ENCODE data around the gene OR10A6. TPM values are rescaled to one million over a fixed set of nuclear protein-coding genes. Genes with fewer than 3 reads are reported as not detected.

OR10A6 gene
- polyA plus RNA-seq, 2 of the 4 experiments (the other 2 are of a cell fraction): not detected

DNA sequence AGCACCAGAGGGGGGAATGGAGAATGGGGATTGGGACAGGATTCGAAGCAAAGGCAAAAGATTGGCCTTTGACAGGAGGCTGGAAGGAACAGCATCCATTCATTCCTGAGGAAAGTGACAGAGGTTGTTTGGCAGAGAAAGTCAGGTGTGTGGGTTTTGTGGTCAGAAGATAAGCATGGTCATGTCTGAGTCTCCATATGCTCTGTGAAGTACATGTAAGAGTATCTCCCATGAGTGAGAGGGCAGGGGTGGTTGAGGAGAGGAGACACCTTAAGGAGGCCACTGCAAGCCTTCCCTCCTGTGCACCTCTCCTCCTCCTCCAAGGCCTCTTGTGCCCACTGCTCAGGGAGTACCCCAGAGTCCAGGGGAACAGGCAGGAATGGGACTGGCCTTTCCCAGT is 36.0 kb upstream of the OR10A6 start:
- Histone ChIP-seq H3K4me3 (no peak overlapping the region), H3K9me3 (no peaks in the 10 kb centered on the region), H3K4me1 (no peaks in the 10 kb centered on the region), H3K4me2 (no peak overlapping the region), H3K27ac (no peak overlapping the region)
- no peak for ATAC-seq
- DNase-seq (ENCODE audit: low read depth in 1 of 2, low spot score in 1 of 2): no peak
- TF ChIP-seq TP53 (CRISPR knock-in tag; IDR thresholded peaks at IDR 0.05) (no peak), ESRRA (IDR thresholded peaks at IDR 0.05; ENCODE audit: borderline replicate concordance, low read length) (no peak), HMGXB4 (CRISPR knock-in tag; IDR thresholded peaks at IDR 0.05; ENCODE audit: borderline replicate concordance) (no peak), NFE2L2 (conservative IDR thresholded peaks at IDR 0.05; ENCODE audit: low read length) (no peak), RFX5 (IDR thresholded peaks at IDR 0.05) (no peak), USF2 (IDR thresholded peaks at IDR 0.05) (no peak), CEBPB (IDR thresholded peaks at IDR 0.05) (no peak), RCOR1 (IDR thresholded peaks at IDR 0.05; ENCODE audit: low read depth, low read length) (no peak)
- CTCF ChIA-PET: no interaction called here
- no peak for FAIRE-seq
- 6% methylated on average over 1 of the region's 1 CpG for WGBS (ENCODE audit: missing lambda C conversion rate)
- POLR2A ChIA-PET: no interaction called here

GRCh38 chr11:7965386-7965785 is 34.3 kb upstream of the OR10A6 start, which contains the start of gene NLRP10:
Gene NLRP10 (minus strand): TSS chr11:7965447. CDS start chr11:7963495, 1,952 bp downstream.
- POLR2A ChIA-PET: no interaction called here
- DNase-seq (ENCODE audit: low read depth in 1 of 2, low spot score in 1 of 2) (no peak), FAIRE-seq (no peak), ATAC-seq (no peak)
- Histone ChIP-seq H3K9me3 (no peaks in the 10 kb centered on the region), H3K4me2 (no peak within 1 kb of the TSS), H3K4me3 (no peak within 1 kb of the TSS), H3K27ac (no peak within 1 kb of the TSS), H3K4me1 (no peaks in the 10 kb centered on the region)
- TF ChIP-seq, protein P1, sequence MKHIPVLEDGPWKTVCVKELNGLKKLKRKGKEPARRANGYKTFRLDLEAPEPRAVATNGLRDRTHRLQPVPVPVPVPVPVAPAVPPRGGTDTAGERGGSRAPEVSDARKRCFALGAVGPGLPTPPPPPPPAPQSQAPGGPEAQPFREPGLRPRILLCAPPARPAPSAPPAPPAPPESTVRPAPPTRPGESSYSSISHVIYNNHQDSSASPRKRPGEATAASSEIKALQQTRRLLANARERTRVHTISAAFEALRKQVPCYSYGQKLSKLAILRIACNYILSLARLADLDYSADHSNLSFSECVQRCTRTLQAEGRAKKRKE (CRISPR knock-in tag; IDR thresholded peaks at IDR 0.05; ENCODE audit: low read depth): no peak
- TF ChIP-seq ZNF302 (CRISPR knock-in tag; IDR thresholded peaks at IDR 0.05) (no peak), CHD4 (IDR thresholded peaks at IDR 0.05; ENCODE audit: borderline replicate concordance) (no peak), MYC (IDR thresholded peaks at IDR 0.05; ENCODE audit: borderline replicate concordance, low read length) (no peak), EHMT2 (IDR thresholded peaks at IDR 0.05; ENCODE audit: low read depth) (no peak), ELK1 (IDR thresholded peaks at IDR 0.05; ENCODE audit: low read depth, low read length) (no peak), KDM5A (IDR thresholded peaks at IDR 0.05) (no peak)
- TF ChIP-seq, protein P2, sequence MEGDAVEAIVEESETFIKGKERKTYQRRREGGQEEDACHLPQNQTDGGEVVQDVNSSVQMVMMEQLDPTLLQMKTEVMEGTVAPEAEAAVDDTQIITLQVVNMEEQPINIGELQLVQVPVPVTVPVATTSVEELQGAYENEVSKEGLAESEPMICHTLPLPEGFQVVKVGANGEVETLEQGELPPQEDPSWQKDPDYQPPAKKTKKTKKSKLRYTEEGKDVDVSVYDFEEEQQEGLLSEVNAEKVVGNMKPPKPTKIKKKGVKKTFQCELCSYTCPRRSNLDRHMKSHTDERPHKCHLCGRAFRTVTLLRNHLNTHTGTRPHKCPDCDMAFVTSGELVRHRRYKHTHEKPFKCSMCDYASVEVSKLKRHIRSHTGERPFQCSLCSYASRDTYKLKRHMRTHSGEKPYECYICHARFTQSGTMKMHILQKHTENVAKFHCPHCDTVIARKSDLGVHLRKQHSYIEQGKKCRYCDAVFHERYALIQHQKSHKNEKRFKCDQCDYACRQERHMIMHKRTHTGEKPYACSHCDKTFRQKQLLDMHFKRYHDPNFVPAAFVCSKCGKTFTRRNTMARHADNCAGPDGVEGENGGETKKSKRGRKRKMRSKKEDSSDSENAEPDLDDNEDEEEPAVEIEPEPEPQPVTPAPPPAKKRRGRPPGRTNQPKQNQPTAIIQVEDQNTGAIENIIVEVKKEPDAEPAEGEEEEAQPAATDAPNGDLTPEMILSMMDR (IDR thresholded peaks at IDR 0.05): no peak
- CTCF ChIA-PET: interaction anchor here (0.5 to 4.0 kb wide), 3 partner anchors 21 to 138 kb away, joined by 3 to 16 read pairs (median 3); partner anchors contain the start of gene EIF3F
- 22% methylated on average over 1 of the region's 1 CpG for WGBS (ENCODE audit: missing lambda C conversion rate)

DNA sequence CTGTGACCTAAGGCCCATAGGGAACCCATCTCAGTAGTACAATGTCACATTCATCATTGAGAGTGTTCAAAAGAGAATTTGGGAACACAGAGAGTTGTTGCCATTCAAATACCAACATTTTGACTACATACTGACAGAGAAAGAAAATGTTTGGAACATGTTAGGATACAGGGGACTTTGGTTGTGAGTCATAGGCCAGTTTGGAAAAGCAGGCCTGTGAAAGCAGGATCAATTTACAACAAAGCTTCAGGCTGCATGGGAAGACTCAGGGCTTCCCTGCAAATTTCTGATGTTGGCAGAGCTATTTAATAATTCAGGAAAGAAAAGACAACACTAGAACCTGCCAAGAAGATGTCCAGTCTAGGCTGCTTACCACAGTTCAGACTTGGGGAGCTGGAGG is 33.8 kb upstream of the OR10A6 start:
- Histone ChIP-seq H3K4me2 (no peak overlapping the region), H3K4me3 (no peak overlapping the region), H3K9me3 (no peaks in the 10 kb centered on the region), H3K4me1 (no peaks in the 10 kb centered on the region), H3K27ac (no peak overlapping the region)
- ATAC-seq (no peak), FAIRE-seq (no peak), DNase-seq (ENCODE audit: low read depth in 1 of 2, low spot score in 1 of 2) (no peak)
- ChIA-PET CTCF (interaction anchor here (1.0 to 4.0 kb wide), 2 partner anchors 21 to 138 kb away, joined by 3 to 16 read pairs; partner anchors contain the start of gene EIF3F), POLR2A (no interaction called here)
- TF ChIP-seq, protein P3, sequence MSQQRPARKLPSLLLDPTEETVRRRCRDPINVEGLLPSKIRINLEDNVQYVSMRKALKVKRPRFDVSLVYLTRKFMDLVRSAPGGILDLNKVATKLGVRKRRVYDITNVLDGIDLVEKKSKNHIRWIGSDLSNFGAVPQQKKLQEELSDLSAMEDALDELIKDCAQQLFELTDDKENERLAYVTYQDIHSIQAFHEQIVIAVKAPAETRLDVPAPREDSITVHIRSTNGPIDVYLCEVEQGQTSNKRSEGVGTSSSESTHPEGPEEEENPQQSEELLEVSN (IDR thresholded peaks at IDR 0.05; ENCODE audit: borderline replicate concordance, low read depth): no peak
- TF ChIP-seq KDM1A (IDR thresholded peaks at IDR 0.05; ENCODE audit: low read depth) (no peak), ZNF302 (CRISPR knock-in tag; IDR thresholded peaks at IDR 0.05) (no peak), USF2 (IDR thresholded peaks at IDR 0.05) (no peak), JUN (IDR thresholded peaks at IDR 0.05) (no peak), POLR2AphosphoS2 (conservative IDR thresholded peaks at IDR 0.05; ENCODE audit: low read length) (no peak), NR3C1 (IDR thresholded peaks at IDR 0.05) (no peak)
